ENCODE data around the gene KIF26A.

The KIF26A gene

DNA sequence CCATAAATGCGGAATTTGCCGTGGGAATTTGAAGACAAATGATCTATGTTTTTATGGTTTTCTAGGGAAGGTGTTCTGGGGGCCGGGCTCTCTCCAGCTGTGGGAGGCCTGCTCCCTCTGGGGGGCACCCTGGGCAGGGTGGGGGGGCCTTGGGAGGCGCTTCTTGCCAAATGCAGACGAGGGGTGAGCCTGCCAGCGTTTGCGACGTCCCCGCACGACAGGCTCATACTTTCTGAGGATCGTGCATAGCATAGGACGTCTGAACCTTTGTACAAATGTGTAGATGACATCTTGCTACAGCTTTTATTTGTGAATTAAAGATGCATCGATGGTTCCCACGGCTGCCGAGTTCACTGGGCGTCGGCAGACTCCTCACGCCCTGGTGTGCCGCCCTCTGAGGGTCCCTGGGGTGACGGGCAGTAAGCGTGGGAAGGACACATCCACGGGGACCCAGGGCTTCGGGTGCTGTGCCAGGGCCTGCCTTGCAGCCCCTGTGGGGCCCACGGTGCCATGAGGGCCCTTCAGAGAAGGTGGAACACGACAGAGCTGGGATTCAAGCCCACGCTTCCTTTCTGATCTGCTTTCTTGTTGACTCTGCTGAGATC lies 42.3 kb downstream of the KIF26A start:
- TF ChIP-seq, protein P1, sequence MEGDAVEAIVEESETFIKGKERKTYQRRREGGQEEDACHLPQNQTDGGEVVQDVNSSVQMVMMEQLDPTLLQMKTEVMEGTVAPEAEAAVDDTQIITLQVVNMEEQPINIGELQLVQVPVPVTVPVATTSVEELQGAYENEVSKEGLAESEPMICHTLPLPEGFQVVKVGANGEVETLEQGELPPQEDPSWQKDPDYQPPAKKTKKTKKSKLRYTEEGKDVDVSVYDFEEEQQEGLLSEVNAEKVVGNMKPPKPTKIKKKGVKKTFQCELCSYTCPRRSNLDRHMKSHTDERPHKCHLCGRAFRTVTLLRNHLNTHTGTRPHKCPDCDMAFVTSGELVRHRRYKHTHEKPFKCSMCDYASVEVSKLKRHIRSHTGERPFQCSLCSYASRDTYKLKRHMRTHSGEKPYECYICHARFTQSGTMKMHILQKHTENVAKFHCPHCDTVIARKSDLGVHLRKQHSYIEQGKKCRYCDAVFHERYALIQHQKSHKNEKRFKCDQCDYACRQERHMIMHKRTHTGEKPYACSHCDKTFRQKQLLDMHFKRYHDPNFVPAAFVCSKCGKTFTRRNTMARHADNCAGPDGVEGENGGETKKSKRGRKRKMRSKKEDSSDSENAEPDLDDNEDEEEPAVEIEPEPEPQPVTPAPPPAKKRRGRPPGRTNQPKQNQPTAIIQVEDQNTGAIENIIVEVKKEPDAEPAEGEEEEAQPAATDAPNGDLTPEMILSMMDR (IDR thresholded peaks at IDR 0.05; ENCODE audit: low read length, missing control alignments), result no peak
- no peak for DNase-seq (ENCODE audit: low read depth)
- no peak overlapping the region for H3K4me3 ChIP-seq (replicated peaks; ENCODE audit: low read depth, low read length)

DNA sequence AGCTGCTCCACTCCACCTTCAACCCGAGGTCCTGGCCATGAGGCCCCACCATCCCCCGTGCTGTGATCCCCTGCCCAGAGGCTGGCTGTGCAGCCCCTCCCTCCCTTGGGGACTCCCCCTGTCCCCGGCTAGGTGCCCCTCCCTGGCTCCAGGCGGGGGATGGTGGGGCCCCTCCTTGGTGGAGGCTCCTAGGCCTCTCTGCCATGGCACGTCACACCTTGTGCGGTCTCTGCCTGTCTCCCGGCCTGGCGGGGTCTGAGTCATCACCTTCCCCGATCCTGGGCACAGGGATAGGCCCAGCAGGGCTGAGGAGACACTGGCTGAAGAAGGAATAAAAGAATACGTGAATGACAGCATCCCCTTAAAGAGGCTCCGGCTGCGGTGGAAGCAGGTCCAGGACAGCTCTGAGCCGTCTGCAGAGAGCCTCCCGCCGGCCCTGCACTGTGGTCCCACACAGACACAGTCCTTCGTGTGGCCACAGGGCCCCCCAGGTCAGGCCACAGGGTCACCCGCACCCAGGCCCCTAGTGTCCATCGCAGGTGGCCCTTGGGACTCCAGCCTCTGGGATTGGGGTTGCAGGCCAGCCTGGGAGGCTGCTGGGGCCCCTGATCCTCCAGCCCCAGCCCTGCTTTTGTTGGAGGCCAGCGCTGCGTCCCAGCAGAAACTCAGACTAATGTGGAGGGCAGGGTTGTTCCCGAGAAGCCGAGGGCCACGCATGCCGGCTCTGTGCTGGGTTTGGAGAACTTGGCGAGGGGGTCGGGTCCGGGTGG lies 43.6 kb downstream of the KIF26A start:
- DNase-seq (ENCODE audit: low read depth), result no peak
- no peak overlapping the region for H3K4me3 ChIP-seq (replicated peaks; ENCODE audit: low read depth, low read length)
- TF ChIP-seq, protein P1 (IDR thresholded peaks at IDR 0.05; ENCODE audit: low read length, missing control alignments), result no peak

DNA sequence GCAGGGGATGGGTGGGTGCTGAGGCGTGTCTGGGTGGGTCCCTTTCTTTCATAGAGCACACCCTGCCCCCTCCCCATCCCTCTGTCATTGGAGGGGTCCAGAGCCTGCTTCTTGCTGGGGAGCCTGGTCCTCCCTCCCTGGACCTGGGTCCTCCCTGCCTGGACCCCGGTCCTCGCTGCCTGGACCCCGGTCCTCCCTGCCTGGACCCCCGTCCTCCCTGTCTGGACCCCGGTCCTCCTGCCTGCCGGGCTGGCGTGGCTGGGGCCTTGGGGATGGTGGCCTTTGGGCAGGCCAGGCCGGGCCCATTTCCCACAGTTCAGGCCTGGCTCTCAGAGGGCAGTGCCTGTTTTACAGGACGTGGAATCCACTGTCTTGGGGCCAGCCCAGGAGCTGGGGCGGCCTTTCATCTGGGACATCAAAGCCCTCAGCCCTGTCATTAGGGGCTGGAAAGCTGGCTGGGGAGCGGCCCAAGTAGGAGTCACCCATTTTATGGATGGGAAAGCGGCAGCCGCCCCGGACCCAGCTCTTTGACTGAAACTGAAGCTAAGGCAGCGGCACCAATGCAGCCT lies 44.6 kb downstream of the KIF26A start:
- no peak for DNase-seq (ENCODE audit: low read depth)
- TF ChIP-seq, protein P1 (IDR thresholded peaks at IDR 0.05; ENCODE audit: low read length, missing control alignments), result no peak
- H3K4me3 ChIP-seq (replicated peaks; ENCODE audit: low read depth, low read length), result no peak overlapping the region

DNA sequence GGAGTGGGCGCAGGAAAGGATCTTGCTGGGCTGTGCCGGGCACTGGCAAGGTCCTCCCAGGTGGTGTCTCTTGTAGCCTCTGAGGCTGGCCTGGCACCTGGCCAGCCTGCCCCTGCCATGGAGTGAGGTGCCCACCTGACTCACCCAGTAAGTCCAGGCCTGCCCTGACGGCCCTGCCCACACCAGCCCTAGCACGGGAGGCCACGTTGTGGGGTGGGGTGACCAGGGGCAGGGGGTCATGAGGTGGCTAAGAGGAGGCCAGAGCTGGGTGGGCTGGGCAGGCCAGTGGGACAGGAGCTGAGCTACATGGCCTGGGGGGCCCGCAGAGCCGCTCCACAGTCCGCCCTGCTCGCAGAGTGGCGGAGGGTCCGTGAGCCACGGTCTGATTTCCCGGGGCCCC lies 45.4 kb downstream of the KIF26A start:
- H3K4me3 ChIP-seq (replicated peaks; ENCODE audit: low read depth, low read length), result no peak overlapping the region
- TF ChIP-seq, protein P1 (IDR thresholded peaks at IDR 0.05; ENCODE audit: low read length, missing control alignments), result no peak
- DNase-seq (ENCODE audit: low read depth), result no peak

DNA sequence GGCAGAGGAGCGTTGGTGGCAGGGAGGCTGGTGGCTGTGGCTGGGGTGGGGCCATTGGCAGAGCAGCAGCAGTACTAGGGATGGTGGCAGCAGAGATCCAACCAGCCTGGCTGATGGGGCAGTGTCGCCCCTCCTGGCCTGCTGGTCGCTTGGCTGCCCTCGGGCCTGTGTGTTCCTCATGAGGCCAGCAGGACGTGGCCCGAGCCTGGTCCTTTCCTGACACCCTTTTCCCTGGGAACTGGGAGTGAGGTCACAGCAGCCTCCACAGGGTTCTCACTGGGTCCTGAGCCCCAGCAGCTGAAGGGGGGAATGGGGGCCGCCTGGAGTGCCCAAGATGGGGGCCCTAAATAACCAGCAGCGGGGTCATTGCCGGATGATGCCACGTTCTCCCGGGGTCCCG lies 46.1 kb downstream of the KIF26A start:
- no peak for DNase-seq (ENCODE audit: low read depth)
- H3K4me3 ChIP-seq (replicated peaks; ENCODE audit: low read depth, low read length), result no peak overlapping the region
- TF ChIP-seq, protein P1 (IDR thresholded peaks at IDR 0.05; ENCODE audit: low read length, missing control alignments), result no peak

DNA sequence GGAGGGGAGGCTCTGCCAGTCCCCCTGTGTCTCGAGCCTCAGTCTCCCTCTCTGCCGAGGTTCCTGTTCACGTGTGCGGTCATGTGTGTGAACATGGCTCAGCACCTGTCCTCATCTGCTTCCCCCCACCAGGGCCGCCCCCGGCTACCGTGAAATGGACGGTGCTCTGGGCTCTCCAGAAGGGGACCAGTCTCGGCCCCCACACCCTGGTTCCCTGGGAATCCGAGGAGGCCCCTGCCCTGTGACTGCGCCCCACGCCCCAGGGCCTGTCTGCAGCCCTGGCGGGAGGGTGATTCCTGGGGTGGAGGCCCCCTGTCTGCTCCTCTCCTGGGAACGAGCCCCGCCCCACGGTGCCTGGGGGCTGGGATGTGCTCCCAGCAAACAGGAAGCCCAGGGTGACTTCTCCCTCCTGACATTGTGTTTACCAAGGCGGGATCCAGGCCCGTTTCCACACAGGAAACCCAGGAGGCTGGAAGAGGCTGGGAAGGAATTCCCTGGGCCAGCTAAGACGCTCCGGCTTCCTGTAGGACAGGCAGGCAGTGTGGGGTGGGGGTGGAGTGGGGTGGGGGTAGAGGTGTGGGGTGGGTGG lies 46.6 kb downstream of the KIF26A start:
- no peak overlapping the region for H3K4me3 ChIP-seq (replicated peaks; ENCODE audit: low read depth, low read length)
- TF ChIP-seq, protein P1 (IDR thresholded peaks at IDR 0.05; ENCODE audit: low read length, missing control alignments), result no peak
- peak; percentile 25 for DNase-seq (ENCODE audit: low read depth)

All from fibroblast of pulmonary artery (primary cell).